PFSK-1 (cell line): ENCODE results near the gene REC8.

Source experiments
- FOXP2 ChIP-seq: optimal IDR thresholded peaks from 2 replicates; pipeline ENCODE3; 2011; ENCODE audit warnings: borderline replicate concordance, control low read depth, inconsistent platforms; ENCODE audit not compliant: insufficient read depth; ENCODE audit errors: extremely low read length, extremely low read depth
- POLR2AphosphoS5 ChIP-seq: IDR thresholded peaks from 2 replicates; pipeline ENCODE4 v1.6.1; 2012; ENCODE audit warnings: low read depth, mild to moderate bottlenecking, control low read depth, low read length, moderate library complexity
- SIN3A ChIP-seq: IDR thresholded peaks from 2 replicates; pipeline ENCODE4 v1.6.1; 2012; ENCODE audit warnings: mild to moderate bottlenecking, low read length, moderate library complexity, borderline replicate concordance; ENCODE audit not compliant: insufficient read depth
- TAF1 ChIP-seq: IDR thresholded peaks from 2 replicates; pipeline ENCODE4 v1.6.1; 2012; ENCODE audit warnings: low read length, control low read depth, borderline replicate concordance; ENCODE audit not compliant: insufficient read depth
- TF ChIP-seq, protein P1 (sequence below), 2 experiments: IDR thresholded peaks; 2 replicates each; pipeline versions ENCODE4 v1.6.1 to v1.8.0; 2011 to 2012; ENCODE audit warnings: low read depth in 2 of 2, low read length in 2 of 2, control low read depth in 1 of 2, inconsistent platforms in 1 of 2, mild to moderate bottlenecking in 1 of 2, moderate library complexity in 1 of 2; ENCODE audit not compliant: insufficient read depth in 1 of 2

The REC8 gene

DNA sequence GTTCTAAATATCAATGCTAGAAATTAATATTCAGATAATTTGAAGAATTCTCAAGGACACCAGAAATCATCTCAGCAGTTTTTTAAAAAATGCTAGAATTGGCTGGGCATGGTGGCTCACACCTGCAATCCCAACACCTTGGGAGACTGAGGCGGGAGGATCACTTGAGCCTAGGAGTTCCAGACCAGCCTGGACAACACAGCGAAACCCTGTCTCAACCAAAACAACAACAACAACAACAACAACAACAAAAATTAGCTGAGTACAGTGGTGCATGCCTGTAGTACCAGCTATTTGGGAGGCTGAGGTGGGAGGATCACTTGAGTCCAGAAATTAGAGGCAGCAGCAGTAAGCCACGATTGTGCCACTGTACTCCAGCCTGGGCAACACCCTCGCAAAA, 47.2 kb downstream of the REC8 start:
- no peak for TF ChIP-seq POLR2AphosphoS5
- no peak for TF ChIP-seq FOXP2
- no peak for TF ChIP-seq TAF1
- no peak for TF ChIP-seq SIN3A
- TF ChIP-seq, protein P1, sequence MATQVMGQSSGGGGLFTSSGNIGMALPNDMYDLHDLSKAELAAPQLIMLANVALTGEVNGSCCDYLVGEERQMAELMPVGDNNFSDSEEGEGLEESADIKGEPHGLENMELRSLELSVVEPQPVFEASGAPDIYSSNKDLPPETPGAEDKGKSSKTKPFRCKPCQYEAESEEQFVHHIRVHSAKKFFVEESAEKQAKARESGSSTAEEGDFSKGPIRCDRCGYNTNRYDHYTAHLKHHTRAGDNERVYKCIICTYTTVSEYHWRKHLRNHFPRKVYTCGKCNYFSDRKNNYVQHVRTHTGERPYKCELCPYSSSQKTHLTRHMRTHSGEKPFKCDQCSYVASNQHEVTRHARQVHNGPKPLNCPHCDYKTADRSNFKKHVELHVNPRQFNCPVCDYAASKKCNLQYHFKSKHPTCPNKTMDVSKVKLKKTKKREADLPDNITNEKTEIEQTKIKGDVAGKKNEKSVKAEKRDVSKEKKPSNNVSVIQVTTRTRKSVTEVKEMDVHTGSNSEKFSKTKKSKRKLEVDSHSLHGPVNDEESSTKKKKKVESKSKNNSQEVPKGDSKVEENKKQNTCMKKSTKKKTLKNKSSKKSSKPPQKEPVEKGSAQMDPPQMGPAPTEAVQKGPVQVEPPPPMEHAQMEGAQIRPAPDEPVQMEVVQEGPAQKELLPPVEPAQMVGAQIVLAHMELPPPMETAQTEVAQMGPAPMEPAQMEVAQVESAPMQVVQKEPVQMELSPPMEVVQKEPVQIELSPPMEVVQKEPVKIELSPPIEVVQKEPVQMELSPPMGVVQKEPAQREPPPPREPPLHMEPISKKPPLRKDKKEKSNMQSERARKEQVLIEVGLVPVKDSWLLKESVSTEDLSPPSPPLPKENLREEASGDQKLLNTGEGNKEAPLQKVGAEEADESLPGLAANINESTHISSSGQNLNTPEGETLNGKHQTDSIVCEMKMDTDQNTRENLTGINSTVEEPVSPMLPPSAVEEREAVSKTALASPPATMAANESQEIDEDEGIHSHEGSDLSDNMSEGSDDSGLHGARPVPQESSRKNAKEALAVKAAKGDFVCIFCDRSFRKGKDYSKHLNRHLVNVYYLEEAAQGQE (IDR thresholded peaks at IDR 0.05; ENCODE audit: insufficient read depth in 1 of 2, low read depth in 2 of 2, low read length in 2 of 2) = no peak

DNA sequence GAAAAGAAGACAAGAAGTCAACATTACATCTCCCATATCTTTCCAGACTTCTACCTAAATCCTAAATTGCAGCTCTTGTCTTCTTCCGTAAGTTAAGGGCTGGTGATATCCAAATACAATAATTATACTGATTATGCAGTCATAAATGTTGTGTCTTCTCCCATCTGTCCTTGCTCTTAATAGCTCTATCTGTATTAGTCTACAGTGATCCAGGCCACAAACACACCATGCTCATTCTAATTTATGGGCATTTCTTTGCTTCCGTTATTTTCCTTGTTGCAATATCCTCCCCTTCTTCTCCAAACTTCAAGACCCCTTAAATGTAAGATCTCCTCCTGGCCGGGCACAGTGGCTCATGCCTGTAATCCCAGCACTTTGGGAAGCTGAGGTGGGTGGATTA, 47.6 kb downstream of the REC8 start:
- TF ChIP-seq TAF1 (no peak), SIN3A (no peak), POLR2AphosphoS5 (no peak), FOXP2 (no peak)
- TF ChIP-seq, protein P1 (IDR thresholded peaks at IDR 0.05; ENCODE audit: insufficient read depth in 1 of 2, low read depth in 2 of 2, low read length in 2 of 2) = no peak

DNA sequence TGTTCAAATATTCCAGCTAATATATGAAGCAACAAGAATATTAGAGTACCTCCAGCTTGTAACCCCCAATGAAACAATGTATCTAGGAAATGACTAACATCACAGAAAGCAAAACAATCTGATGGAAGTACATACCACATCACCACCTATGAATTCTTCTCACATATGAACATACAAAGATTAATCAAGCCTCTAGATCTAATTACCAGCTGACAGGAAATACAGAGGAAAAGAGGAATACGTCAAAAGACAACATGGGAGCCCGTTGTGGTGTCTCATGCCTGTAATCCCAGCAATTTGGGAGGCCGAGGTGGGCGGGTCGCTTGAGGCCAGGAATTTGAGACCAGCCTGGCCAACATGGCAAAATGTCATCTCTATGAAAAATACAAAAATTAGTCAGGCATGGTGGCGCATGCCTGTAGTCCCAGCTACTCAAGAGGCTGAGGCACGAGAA, 52.8 kb downstream of the REC8 start:
- TF ChIP-seq SIN3A = no peak
- no peak for TF ChIP-seq TAF1
- TF ChIP-seq FOXP2 = no peak
- no peak for TF ChIP-seq POLR2AphosphoS5
- TF ChIP-seq, protein P1 (IDR thresholded peaks at IDR 0.05; ENCODE audit: insufficient read depth in 1 of 2, low read depth in 2 of 2, low read length in 2 of 2) = no peak

DNA sequence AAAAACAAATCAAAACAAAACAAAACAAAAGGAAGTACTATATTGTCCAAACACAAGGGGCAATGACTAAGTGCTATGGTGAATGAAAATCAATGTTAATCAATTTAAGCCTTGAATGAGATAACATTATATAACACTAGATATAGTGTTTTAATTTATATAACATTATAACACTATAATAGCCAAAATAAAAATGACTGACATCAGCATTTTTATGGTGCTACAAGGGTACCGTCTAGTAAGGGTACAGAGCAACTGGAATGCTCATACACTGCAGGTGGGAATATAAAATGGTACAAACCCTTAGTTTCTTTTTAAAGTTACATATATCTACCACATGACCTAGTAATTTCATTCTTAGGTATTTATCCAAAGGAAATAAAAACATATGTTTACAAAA, 54.6 kb downstream of the REC8 start:
- TF ChIP-seq POLR2AphosphoS5 (no peak), FOXP2 (no peak), TAF1 (no peak), SIN3A (no peak)
- TF ChIP-seq, protein P1 (IDR thresholded peaks at IDR 0.05; ENCODE audit: insufficient read depth in 1 of 2, low read depth in 2 of 2, low read length in 2 of 2) = no peak

DNA sequence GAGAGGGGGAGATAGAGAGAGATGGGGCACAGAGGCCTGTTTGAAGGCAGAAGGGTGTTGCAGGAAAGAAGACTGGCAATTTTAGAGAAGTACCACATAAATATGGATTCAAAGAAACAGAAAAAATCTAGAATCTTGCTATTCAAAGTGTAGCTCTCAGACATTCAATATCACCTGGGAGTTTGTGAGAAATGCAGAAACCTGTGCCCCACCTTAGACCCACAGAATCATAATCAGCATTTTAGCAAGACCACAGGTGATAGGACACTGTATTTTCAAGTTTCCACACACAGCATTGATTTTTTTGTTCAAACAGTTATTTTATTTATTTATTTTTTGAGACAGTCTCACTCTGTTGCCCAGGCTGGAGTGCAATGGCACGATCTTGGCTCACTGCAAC, 57.0 kb downstream of the REC8 start:
- TF ChIP-seq POLR2AphosphoS5 (no peak), TAF1 (no peak), SIN3A (no peak), FOXP2 (no peak)
- TF ChIP-seq, protein P1 (IDR thresholded peaks at IDR 0.05; ENCODE audit: insufficient read depth in 1 of 2, low read depth in 2 of 2, low read length in 2 of 2) = no peak
